ENCODE results near the gene SSTR3.
"Not testable (repeated sequence)": the region's sequence is repeated elsewhere in the genome, so short reads cannot be mapped to it uniquely, and the experiment has no call there.

Gene SSTR3

DNA sequence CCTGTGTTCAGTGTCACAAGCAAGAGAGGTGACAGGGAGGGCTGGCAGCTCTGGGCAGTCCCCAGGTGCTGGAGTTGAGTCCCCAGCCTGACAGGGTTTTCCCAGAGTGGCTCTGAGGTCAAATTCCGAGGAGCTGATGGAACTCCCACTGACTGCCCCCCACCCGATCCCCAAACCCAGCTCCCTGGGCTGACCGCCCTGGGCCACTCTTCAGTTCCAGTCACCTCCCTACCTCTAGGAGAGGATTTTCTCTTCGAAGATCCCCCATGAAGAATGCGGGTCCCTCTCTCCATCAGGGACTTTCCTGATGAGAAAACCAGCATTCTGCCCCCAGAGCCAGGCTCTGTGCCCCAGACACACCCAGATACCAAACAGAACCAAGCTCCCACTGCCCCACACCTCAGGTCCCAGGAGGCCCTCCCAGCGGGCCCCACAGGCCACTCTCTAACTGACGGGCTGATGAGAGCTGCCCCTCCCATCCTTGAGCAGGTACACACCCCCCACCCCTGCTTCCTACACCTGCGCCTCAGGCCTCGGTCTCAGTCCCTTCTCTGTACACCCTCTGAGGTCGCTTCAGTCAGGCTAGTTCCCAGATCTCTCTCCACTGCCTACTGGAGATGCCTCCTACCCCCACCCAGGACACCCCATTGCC is 43.9 kb upstream of the SSTR3 start:
- DNase-seq (ENCODE audit: low read depth) = no peak
- TF ChIP-seq CTCF (IDR thresholded peaks at IDR 0.05; ENCODE audit: low read length, missing control alignments) = no peak

GRCh38 chr22:37255558-37256006 is 43.3 kb upstream of the SSTR3 start:
- no peak for TF ChIP-seq CTCF (IDR thresholded peaks at IDR 0.05; ENCODE audit: low read length, missing control alignments)
- DNase-seq (ENCODE audit: low read depth) = no peak
- no peak overlapping the region for H3K4me3 ChIP-seq (replicated peaks; ENCODE audit: low read depth, low read length)

More for the DNA sequence above, 43.9 kb upstream of the SSTR3 start:
- H3K4me3 ChIP-seq (replicated peaks; ENCODE audit: low read depth, low read length) = no peak overlapping the region

GRCh38 chr22:37254867-37255233 is 42.6 kb upstream of the SSTR3 start:
- DNase-seq (ENCODE audit: low read depth) = peak; percentile 86
- H3K4me3 ChIP-seq (replicated peaks; ENCODE audit: low read depth, low read length) = peak overlapping the region; percentile 2
- TF ChIP-seq CTCF (IDR thresholded peaks at IDR 0.05; ENCODE audit: low read length, missing control alignments) = no peak

- TF ChIP-seq CTCF (IDR thresholded peaks at IDR 0.05; ENCODE audit: low read length, missing control alignments) = no peak
- DNase-seq (ENCODE audit: low read depth) = peak; percentile 80
- peak overlapping the region; percentile 2 for H3K4me3 ChIP-seq (replicated peaks; ENCODE audit: low read depth, low read length)
Observed at GRCh38 chr22:37254209-37254866, 42.1 kb upstream of the SSTR3 start.

- no peak overlapping the region for H3K4me3 ChIP-seq (replicated peaks; ENCODE audit: low read depth, low read length)
- DNase-seq (ENCODE audit: low read depth) = no peak
- peak; percentile 36 for TF ChIP-seq CTCF (IDR thresholded peaks at IDR 0.05; ENCODE audit: low read length, missing control alignments)
Observed at GRCh38 chr22:37253126-37253660, 40.9 kb upstream of the SSTR3 start.

DNA sequence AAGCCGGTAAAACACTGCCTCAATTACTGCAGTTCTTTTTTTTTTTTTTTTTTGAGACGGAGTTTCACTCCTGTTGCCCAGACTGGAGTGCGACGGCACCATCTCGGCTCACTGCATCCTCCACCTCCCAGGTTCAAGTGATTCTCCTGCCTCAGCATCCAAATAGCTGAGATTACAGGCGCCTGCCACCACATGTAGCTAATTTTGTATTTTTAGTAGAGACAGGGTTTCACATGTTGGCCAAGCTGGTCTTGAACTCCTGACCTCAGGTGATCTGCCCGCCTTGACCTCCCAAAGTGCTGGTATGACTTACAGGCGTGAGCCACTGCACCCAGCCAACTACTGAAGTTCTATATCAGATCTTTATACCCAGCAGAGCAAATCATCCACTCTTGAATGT is 39.6 kb upstream of the SSTR3 start:
- DNase-seq (ENCODE audit: low read depth); H3K4me3 ChIP-seq (replicated peaks; ENCODE audit: low read depth, low read length): not testable (repeated sequence)

DNA sequence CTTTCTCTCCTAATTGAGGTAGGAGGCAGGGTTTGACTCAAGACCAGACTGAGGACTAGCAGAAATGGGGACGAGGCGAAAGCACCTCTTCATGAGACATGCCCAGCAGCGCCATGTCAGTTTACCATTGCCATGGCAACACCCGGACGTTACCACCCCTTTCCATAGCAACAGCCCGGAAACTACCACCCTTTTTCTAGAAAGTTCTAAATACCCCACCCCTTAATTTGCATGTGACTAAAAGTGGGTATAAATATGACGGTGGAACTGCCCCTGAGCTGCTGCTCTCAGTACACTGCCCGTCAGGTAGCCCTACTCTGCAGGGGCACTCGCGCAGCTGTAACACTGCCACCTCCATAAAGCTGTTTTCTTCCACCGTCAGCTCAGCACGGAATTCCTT is 37.7 kb upstream of the SSTR3 start:
- TF ChIP-seq CTCF (IDR thresholded peaks at IDR 0.05; ENCODE audit: low read length, missing control alignments) = no peak
- H3K4me3 ChIP-seq (replicated peaks; ENCODE audit: low read depth, low read length) = no peak overlapping the region
- no peak for DNase-seq (ENCODE audit: low read depth)
